Stomach (tissue), 9 donors: ENCODE results near the gene CAB39. TPM values are rescaled to one million over a fixed set of nuclear protein-coding genes. Genes with fewer than 3 reads are reported as not detected.

Experiments used
- DNase-seq, 2 donors: peaks; one replicate each; pipeline versions ENCODE4 v3.0.0 to v3.0.0-alpha.2; 2013 to 2019
- H3K27ac ChIP-seq, 5 donors: fragments of 200-600 bp in 4 of 5; sonication (generic) in 4 of 5; one replicate each; pipeline ENCODE4 v1.5.1; 2013 to 2019; ENCODE audit warnings: mild to moderate bottlenecking in 1 of 5, moderate library complexity in 1 of 5
- H3K27me3 ChIP-seq, 3 donors: fragments of 200-600 bp; sonication (generic); one replicate each; pipeline ENCODE4 v1.5.1; 2017 to 2019; ENCODE audit warnings: mixed run types in 1 of 3
- H3K36me3 ChIP-seq, 4 donors: fragments of 200-600 bp; sonication (generic); 1 replicate in 3 of 4; 2 replicates in 1 of 4; pipeline ENCODE4 v1.5.1; 2016 to 2019
- H3K4me1 ChIP-seq, 4 donors: fragments of 200-600 bp; sonication (generic); one replicate each; pipeline ENCODE4 v1.5.1; 2016 to 2019
- H3K4me3 ChIP-seq, 4 donors: fragments of 200-600 bp; sonication (generic) in 3 of 4; one replicate each; pipeline ENCODE4 v1.5.1; 2016 to 2019; ENCODE audit warnings: mild to moderate bottlenecking in 1 of 4
- H3K9me3 ChIP-seq, 4 donors: fragments of 200-600 bp; sonication (generic); one replicate each; pipeline ENCODE4 v1.5.1; 2016 to 2019
- EP300 ChIP-seq: sonication (generic); formaldehyde crosslinking; IDR thresholded peaks from one replicate; pipeline ENCODE4 v1.6.1; 2017; ENCODE audit warnings: antibody characterized with exemption
- POLR2A ChIP-seq, 4 donors: fragments of 450-650 bp; IDR thresholded peaks; one replicate each; pipeline ENCODE4 v1.6.1; 2016; ENCODE audit warnings: antibody characterized with exemption in 4 of 4, control low read depth in 2 of 4, mild to moderate bottlenecking in 1 of 4, moderate library complexity in 1 of 4
- POLR2AphosphoS5 ChIP-seq, 3 donors: sonication (generic); formaldehyde crosslinking; IDR thresholded peaks; one replicate each; pipeline ENCODE4 v1.6.1; 2016; ENCODE audit warnings: antibody characterized with exemption in 3 of 3
- WGBS, 5 donors: extraction: QIAGEN DNeasy Blood & Tissue Kit in 3 of 5; methylation state at CpG; one replicate each; pipeline versions ENCODE4 v1.1.5 to v1.1.7; 2013 to 2018; 5-methylcytosine and 5-hydroxymethylcytosine counted together
- intact Hi-C: fragments of 100-400 bp; cut with DNase I; formaldehyde crosslinking; loops from one replicate; pipeline ENCODE4 v1.15.1; 2023; ENCODE audit warnings: low total_unique reads
- polyA plus RNA-seq, 3 donors: library from polyadenylated mRNA; stranded (reverse); fragments of 200-250 nt; gene quantifications; one replicate each; pipeline ENCODE4 v1.2.3, GENCODE V29; 2013
- total RNA-seq, 5 donors: library from RNA; depleted of rRNA; stranded (reverse); fragments of >200 nt; gene quantifications; one replicate each; pipeline versions ENCODE4 v1.1.0 to v1.2.3, GENCODE V29; 2014 to 2016
- TF ChIP-seq, protein P1 (sequence below), 7 experiments: fragments of 450-650 bp in 4 of 7; fragments of 200-600 bp in 3 of 7; sonication (generic) in 3 of 7; IDR thresholded peaks; one replicate each; pipeline ENCODE4 v1.5.1; 2016 to 2019; ENCODE audit warnings: antibody characterized with exemption in 7 of 7, control low read depth in 2 of 7, mild to moderate bottlenecking in 1 of 7
- donor health status: healthy with polysubstance abuse.
- donor health status: Bipolar disorder and iron deficiency.
- donor health status: healthy.

CAB39 gene
- total and polyA plus RNA-seq, 8 donors, result 21.8 to 126 (median 84.5) TPM

DNA sequence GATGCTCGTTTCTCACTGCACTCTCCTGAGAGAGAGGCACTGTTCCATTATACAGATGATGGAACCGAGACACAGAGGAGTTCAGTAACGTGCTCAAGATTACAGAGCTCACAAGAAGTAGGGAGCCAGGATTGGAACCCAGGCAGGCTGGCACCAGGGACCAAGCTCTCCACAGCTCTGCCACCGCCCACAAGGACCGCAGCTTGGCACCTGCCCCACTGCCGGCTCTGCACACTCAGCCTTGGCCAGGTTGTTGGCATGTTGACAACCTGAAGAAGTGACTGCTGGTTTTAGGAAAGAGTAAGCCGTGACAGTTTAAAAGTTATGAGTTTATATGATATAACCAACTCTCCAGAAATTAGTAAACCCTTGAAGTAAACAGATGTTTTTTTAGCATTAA lies 104.1 kb downstream of the CAB39 start:
- TF ChIP-seq, protein P1, sequence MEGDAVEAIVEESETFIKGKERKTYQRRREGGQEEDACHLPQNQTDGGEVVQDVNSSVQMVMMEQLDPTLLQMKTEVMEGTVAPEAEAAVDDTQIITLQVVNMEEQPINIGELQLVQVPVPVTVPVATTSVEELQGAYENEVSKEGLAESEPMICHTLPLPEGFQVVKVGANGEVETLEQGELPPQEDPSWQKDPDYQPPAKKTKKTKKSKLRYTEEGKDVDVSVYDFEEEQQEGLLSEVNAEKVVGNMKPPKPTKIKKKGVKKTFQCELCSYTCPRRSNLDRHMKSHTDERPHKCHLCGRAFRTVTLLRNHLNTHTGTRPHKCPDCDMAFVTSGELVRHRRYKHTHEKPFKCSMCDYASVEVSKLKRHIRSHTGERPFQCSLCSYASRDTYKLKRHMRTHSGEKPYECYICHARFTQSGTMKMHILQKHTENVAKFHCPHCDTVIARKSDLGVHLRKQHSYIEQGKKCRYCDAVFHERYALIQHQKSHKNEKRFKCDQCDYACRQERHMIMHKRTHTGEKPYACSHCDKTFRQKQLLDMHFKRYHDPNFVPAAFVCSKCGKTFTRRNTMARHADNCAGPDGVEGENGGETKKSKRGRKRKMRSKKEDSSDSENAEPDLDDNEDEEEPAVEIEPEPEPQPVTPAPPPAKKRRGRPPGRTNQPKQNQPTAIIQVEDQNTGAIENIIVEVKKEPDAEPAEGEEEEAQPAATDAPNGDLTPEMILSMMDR (IDR thresholded peaks at IDR 0.05), result no peak
- no peak overlapping the region for H3K27ac ChIP-seq
- peaks cover 35 to 96% (median 90%) of the 10 kb centered on the region in 4 donors for H3K36me3 ChIP-seq
- H3K9me3 ChIP-seq, result no peaks in the 10 kb centered on the region
- no peaks in the 10 kb centered on the region for H3K27me3 ChIP-seq
- H3K4me1 ChIP-seq, result peaks cover 0 to 18% (median 9%) of the 10 kb centered on the region in 4 donors
- H3K4me3 ChIP-seq, result no peak overlapping the region
- DNase-seq, result peak in 1 of 2 donors; percentile 77
- WGBS, 5 donors, result 24 to 52% (median 44%) methylated on average over 7 of the region's 7 CpGs
- intact Hi-C loops, result no loop called here

DNA sequence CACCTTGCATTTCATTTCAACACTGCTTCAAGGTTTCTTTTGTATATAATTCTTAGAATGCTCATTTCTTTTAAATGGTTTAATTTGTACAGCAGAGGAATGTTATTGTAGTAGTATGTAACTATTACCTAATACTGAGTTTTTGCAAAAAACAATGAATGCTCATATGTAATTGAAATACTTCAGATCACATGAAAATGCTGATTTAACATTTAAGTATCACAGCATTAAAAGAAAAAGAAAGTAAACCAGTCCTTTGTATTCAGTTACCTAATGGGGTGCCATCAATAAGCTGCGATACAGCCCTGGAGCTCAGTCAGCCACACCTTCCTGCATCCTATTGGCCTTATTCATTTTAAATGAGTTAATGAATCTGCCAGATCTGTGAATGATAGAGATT lies 106.8 kb downstream of the CAB39 start:
- Histone ChIP-seq H3K36me3 (peaks cover 27 to 81% (median 75%) of the 10 kb centered on the region in 4 donors), H3K4me3 (no peak overlapping the region), H3K9me3 (no peaks in the 10 kb centered on the region), H3K27ac (no peak overlapping the region), H3K27me3 (no peaks in the 10 kb centered on the region), H3K4me1 (peaks cover 0 to 24% (median 13%) of the 10 kb centered on the region in 4 donors)
- no peak for DNase-seq
- intact Hi-C loops, result no loop called here
- WGBS, 5 donors, result 97 to 100% (median 100%) methylated on average over 1 of the region's 1 CpG
- TF ChIP-seq EP300, result no peak

DNA sequence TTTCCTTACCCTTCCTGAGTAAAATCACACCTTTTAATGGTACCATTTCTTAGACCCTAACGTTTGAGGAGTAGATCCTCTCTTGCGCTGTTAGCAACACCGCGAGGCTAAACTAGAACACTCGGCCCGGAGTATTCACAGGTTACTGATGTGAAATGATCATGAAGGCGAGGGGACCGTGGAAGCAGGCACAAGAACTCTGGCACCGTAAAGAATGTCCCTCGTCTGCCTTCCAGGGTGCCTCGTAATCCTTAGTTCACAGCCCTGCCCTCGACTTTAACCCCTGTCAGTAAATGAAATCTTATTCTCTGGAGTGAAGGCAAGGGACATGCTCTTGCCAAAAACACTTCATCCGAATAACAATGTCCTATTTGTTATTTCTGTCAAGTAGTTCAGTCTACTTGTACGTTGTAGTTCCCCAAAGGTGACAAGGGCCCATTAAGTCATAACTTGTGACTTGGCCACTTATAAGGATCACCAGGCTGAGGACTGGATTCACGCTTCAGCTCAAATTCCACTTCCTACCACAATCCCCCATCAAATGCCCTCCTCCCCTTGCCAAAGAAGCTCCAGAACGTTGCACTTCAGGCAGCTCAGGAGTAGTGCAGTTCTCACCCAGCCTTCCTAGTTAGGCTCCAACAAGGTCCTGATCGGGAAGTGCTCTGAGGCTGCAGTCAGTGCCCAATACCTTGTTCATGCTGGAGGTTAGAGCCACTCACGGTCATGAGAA lies 108.8 kb downstream of the CAB39 start:
- no peak for DNase-seq
- peaks cover 0 to 20% (median 13%) of the 10 kb centered on the region in 4 donors for H3K4me1 ChIP-seq
- no peak overlapping the region for H3K4me3 ChIP-seq
- WGBS, 5 donors, result 73 to 80% (median 75%) methylated on average over 16 to 18 of the region's 18 CpGs
- intact Hi-C loops, result no loop called here
- H3K36me3 ChIP-seq, result peaks cover 20 to 61% (median 56%) of the 10 kb centered on the region in 4 donors
- no peaks in the 10 kb centered on the region for H3K9me3 ChIP-seq
- TF ChIP-seq POLR2AphosphoS5 (IDR thresholded peaks at IDR 0.05) (no peak), EP300 (no peak), POLR2A (IDR thresholded peaks at IDR 0.05) (no peak)
- TF ChIP-seq, protein P1 (IDR thresholded peaks at IDR 0.05), result no peak
- H3K27me3 ChIP-seq, result peaks cover 0 to 8% (median 0%) of the 10 kb centered on the region in 3 donors
- no peak overlapping the region for H3K27ac ChIP-seq

DNA sequence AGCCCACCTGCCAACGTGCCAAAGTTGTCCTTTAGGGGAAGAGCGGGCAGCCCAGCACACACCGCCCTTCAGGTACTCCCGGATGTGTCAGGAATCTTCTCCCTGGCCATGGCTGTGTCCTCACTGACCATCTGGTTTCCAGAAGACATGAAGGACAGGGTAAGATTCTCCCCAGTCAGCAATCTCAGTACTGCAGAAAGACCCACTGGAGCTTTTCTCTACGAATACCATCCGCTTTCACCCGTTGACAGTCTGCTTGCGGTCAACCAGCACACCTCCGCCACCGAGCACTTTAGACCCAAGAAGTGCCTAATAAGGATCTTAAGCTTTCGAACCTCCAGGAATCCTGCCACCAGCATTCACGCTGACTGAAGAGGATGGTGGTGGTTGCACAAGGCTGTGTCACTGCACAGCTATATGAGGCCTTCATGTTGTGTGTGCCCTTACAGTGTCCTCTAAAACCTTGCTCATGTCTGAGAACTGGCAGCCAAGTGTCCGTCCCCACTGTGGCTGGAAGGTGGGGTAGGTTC lies 109.4 kb downstream of the CAB39 start:
- 90 to 95% (median 93%) methylated on average over 12 to 13 of the region's 13 CpGs for WGBS, 5 donors
- DNase-seq, result no peak
- no peak overlapping the region for H3K27ac ChIP-seq
- H3K36me3 ChIP-seq, result peaks cover 15 to 55% (median 50%) of the 10 kb centered on the region in 4 donors
- no peak overlapping the region for H3K4me3 ChIP-seq
- peaks cover 0 to 14% (median 10%) of the 10 kb centered on the region in 4 donors for H3K4me1 ChIP-seq
- TF ChIP-seq POLR2A (IDR thresholded peaks at IDR 0.05) (no peak), POLR2AphosphoS5 (IDR thresholded peaks at IDR 0.05) (no peak), EP300 (no peak)
- TF ChIP-seq, protein P1 (IDR thresholded peaks at IDR 0.05), result no peak
- no peaks in the 10 kb centered on the region for H3K9me3 ChIP-seq
- intact Hi-C loops, result no loop called here
- H3K27me3 ChIP-seq, result peaks cover 0 to 14% (median 0%) of the 10 kb centered on the region in 3 donors
